GM18861 (cell line): ENCODE results near the gene EDEM3.
"Not testable (repeated sequence)": the region's sequence is repeated elsewhere in the genome, so short reads cannot be mapped to it uniquely, and the experiment has no call there.

Experiments
- ATAC-seq: cut with Tn5 transposase; IDR thresholded peaks from one replicate; pipeline ENCODE4 v1.9.1; 2021; ENCODE audit not compliant: unreplicated experiment

Gene EDEM3

GRCh38 chr1:184754476-184755225, at the start of gene EDEM3:
EDEM3 (minus strand) TSS chr1:184754858; CDS start chr1:184754646, 212 bp downstream.
- peak; percentile 89 for ATAC-seq

- ATAC-seq, result no peak
These were observed 49.6 kb upstream of the EDEM3 start for GRCh38 chr1:184804220-184804619.

- ATAC-seq, result no peak
These were observed 48.5 kb upstream of the EDEM3 start for GRCh38 chr1:184803180-184803492.

GRCh38 chr1:184802354-184803179, 47.9 kb upstream of the EDEM3 start:
- no peak for ATAC-seq

- no peak for ATAC-seq
These were observed 46.8 kb upstream of the EDEM3 start for GRCh38 chr1:184801503-184801902.

GRCh38 chr1:184800876-184801275, 46.2 kb upstream of the EDEM3 start:
- ATAC-seq, result no peak

- no peak for ATAC-seq
These were observed 39.3 kb upstream of the EDEM3 start for GRCh38 chr1:184793967-184794366.

- no peak for ATAC-seq
These were observed 37.9 kb upstream of the EDEM3 start for GRCh38 chr1:184792450-184792969.

GRCh38 chr1:184791550-184791900, 36.9 kb upstream of the EDEM3 start:
- no peak for ATAC-seq

- no peak for ATAC-seq
These were observed 36.2 kb upstream of the EDEM3 start for GRCh38 chr1:184790642-184791549.

- no peak for ATAC-seq
These were observed 35.2 kb upstream of the EDEM3 start for GRCh38 chr1:184789884-184790283.

GRCh38 chr1:184788970-184789369, 34.3 kb upstream of the EDEM3 start:
- no peak for ATAC-seq

GRCh38 chr1:184785529-184785928, 30.9 kb upstream of the EDEM3 start:
- no peak for ATAC-seq

GRCh38 chr1:184783723-184784122, 29.1 kb upstream of the EDEM3 start:
- not testable (repeated sequence) for ATAC-seq

- no peak for ATAC-seq
These were observed 27.3 kb upstream of the EDEM3 start for GRCh38 chr1:184781941-184782340.

- ATAC-seq, result no peak
These were observed 21.2 kb upstream of the EDEM3 start for GRCh38 chr1:184775885-184776284.

GRCh38 chr1:184775329-184775728, 20.7 kb upstream of the EDEM3 start:
- ATAC-seq, result no peak

GRCh38 chr1:184773762-184774320, 19.2 kb upstream of the EDEM3 start:
- no peak for ATAC-seq

GRCh38 chr1:184771190-184771691, 16.6 kb upstream of the EDEM3 start:
- ATAC-seq, result no peak

GRCh38 chr1:184770181-184770979, 15.7 kb upstream of the EDEM3 start:
- no peak for ATAC-seq
